NOMO-1 (cell line): Measurements from ENCODE around the gene RUBCN.
"Not testable (repeated sequence)": the region's sequence is repeated elsewhere in the genome, so short reads cannot be mapped to it uniquely, and the experiment has no call there.

Experiments used
- DNase-seq, 2 experiments: peaks; one replicate each; lab custom pipeline; 2025; ENCODE audit not compliant: unreplicated experiment in 2 of 2; lab: John Stamatoyannopoulos, UW

Gene RUBCN

DNA sequence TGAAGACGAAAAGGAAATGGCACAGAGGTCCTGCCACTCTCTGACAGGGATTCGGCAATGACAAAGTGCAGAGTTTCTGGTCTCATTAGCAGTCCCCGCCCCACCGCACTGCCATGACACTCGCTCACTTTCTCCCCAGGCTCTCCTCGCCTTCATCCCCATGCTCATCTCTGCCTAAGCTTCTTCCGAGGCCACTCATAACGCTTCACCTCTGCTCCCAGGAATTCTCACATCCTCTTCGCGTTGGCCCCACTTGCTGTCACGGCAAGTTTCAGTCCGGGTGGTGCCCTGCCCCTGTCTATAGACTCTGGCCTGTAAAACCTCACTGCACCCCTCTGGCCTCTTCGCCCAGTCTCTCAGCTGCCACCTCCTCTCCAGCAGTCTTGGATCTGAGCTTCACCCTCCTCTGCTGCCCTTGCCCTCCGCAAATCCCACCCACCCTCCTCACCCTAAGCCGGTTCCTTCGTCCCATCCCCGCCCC is 654 bp downstream of the RUBCN start:
- DNase-seq, result peak; percentile 25 to 41

DNA sequence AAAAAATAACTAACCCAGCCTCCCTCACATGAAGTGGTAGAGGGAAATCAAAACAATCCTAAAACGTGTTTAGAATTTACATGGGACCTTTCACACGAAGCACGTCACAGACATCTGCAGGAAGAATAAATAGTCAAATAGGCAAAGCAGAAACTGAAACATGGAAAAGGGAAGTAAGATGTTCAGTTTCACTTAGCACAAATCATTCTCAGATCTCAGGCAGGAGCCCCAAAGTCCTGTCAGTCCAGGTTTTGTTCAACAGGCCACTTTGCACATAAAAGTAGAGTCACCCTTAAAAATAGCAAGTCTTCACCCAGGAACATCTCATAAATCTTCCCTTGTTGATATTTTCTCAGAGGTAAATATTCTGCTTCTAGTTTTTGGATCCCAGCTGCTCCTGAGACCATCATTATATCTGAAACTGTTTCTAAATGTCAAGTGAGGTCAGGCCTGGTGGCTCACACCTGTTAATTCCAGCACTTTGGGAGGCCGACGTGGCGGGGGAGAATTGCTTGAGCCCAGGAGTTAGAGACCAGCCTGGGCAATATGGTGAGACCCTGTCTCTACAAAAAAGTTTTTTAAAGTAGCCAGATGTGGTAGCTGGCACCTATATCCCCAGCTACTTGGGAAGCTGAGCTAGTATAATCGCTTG is 1.9 kb downstream of the RUBCN start:
- DNase-seq, result peak; percentile 79 to 96

DNA sequence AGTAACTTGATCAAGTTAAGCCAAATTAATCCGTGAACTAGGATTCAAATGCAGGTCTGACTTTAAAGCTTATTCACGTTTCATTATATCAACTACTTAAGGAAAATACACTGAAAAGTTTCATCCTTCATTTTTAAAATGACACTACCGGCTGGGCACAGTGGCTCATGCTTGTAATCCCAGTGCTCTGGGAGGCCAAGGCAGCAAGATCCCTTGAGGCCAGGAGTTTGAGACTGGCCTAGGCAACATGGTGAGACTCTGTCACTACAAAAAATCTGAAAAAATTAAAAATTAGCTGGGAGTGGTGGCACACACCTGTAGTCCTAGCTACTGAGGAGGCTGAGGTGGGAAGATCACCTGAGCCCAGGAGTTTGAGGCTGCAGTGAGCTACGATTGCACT is 3.7 kb downstream of the RUBCN start:
- no peak for DNase-seq

DNA sequence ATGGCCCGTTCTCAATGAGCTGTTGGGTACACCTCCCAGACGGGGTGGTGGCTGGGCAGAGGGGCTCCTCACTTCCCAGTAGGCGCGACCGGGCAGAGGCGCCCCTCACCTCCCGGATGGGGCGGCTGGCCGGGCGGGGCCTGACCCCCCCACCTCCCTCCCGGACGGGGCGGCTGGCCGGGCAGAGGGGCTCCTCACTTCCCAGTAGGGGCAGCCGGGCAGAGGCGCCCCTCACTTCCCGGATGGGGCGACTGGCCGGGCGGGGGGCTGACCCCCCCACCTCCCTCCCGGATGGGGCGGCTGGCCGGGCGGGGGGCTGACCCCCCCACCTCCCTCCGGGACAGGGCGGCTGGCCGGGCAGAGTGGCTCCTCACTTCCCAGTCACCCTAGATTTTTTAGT is 5.2 kb downstream of the RUBCN start:
- not testable (repeated sequence) for DNase-seq

DNA sequence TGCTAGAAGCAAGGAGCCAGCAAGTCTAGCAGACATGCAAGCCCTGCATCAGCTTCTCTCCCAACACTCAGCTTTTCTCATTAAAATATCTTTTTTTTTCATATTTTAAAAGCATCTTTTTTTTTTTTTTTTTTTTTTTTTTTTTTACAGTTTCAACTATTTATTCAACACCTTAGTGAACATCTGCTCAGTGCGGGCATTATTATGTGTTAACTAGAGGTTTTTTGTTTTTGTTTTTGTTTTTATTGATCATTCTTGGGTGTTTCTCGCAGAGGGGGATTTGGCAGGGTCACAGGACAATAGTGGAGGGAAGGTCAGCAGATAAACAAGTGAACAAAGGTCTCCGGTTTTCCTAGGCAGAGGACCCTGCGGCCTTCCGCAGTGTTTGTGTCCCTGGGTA is 5.9 kb downstream of the RUBCN start:
- not testable (repeated sequence) for DNase-seq

DNA sequence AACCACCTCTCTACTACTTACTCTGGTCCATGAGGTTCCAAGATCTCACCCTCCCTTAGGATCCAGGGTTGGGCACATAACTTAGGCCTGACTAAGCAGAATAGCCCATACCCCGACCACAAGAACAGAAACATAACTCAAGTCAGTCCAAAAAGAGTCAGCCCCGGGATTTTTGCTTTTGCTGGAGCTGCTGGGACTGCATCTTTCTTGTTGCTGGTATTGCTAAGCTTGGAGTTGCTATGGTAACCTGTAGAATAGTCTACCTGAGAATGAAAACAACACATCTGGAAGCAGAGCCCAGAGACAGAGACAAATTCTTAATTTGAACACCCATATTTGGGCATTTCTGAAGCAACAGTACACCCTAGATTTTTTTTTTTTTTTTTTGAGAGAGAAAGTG is 6.5 kb downstream of the RUBCN start:
- DNase-seq, result no peak

DNA sequence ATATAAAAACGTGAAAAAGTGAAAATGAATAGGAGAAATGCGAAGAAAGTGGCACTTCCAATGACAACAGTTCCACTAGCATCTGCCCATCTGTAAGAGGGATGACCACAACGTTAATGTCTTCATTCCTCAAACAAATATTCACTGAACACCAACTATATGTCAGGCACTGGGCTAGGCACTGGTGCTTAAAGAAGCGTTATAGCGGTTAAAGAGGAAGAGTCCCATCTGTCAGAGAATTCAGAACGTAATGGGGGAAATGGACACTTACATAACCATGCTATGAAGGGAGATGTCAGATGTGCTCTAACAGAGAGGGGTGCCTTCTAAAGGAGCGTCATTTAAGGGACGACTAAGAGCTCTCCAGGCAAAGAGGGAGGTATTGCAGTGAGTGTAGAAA is 8.2 kb downstream of the RUBCN start:
- DNase-seq, result peak in 1 of 2 experiments; percentile 39

DNA sequence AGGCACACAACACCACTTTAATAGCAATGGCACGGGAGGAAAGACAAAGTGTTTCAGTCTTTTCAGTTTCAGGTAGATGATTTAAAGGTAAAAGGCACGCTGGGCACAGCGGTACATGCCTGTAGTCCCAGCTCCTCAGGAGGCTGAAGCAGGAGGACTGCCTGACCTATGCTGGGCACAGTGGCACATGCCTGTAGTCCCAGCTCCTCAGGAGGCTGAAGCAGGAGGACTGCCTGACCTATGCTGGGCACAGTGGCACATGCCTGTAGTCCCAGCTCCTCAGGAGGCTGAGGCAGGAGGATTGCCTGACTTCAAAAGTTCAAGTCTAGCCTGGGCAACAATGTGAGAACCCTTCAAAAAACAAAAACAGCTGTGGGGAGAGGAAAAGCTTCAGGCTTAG is 8.8 kb downstream of the RUBCN start:
- DNase-seq, result not testable (repeated sequence)

DNA sequence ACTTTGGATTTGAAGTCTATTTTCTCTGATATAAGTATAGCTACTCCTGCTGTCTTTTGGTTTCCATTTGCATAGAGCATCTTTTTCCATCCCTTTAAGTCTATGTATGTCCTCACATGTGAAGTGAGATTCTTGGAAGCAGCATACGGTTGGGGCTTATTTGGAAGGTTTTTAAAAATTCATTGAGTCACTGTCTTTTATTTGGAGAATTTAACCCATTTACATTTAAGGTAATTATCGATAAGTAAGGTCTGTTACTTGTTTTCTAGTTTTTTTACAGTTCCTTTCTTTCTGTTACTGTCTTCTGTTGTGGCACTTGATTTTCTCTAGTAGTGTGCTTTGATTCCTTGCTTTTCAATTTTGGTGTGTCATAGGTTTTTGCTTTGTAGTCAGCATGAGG is 14.0 kb downstream of the RUBCN start:
- no peak for DNase-seq

DNA sequence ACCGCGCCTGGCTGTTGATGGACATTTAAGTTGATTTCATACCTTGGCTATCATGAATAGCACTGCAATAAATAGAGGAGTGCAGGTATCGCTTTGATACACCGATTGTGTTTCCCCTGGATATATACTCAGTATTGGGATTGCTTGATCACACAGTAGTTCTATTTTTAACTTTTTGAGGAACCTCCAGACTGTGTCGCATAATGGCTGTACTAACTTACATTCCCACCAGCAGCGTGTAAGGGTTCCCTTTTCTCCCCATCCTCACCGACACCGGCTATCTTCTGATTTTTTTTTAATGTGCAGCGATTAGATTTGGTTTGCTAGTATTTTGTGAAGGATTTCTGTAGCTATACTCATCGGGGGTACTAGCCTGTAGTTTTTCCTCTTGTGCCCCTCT is 16.0 kb downstream of the RUBCN start:
- no peak for DNase-seq

DNA sequence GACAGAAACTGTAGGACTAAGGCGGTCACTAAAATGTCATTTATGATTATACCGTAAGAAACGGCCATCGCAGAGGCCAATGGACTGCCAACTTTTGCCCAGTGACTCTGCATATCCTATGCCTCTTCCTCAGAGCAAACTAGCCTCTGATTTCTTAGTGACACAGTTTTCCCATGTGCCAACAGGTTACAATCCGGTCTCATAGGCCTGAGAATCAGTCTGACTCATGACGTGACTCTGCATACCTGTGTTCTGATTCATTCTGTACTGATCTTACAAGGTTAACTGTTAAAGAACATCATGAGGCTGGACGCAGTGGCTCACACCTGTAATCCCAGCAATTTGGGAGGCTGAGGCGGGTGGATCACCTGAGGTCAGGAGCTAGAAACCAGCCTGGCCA is 17.8 kb downstream of the RUBCN start:
- DNase-seq, result no peak

DNA sequence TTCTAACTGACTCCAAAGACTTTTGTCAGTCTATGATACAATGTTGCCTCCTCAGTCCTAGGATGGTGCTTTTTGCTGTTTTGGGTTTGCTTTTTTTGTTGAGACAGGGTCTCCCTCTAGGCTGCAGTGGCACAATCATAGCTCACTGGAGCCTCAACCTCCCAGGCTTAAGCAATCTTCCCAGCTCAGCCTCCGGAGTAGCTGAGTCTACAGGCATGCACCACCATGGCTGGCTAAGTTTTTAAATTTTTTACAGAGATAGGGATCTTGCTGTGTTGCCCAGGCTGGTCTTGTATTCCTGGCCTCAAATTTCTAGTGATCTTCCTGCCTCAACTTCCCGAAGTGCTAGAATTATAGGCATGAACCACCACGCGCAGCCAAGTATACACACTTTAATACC is 22.5 kb downstream of the RUBCN start:
- DNase-seq, result no peak

DNA sequence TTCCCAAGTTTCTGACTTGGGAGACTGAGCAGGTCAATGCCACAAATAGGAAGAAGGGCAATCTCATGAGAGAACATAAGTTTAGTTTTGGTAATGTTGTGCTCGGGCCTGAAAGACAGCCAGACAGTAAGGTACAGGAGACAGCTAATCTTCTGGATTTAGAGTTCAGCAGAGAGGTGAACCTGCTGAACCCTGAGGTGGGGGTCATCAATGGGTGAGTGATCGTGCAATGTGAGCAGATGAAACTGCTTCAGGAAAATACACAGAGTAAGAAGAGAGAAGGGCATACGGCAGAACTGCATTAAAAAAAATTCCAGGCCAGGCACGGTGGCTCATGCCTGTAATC is 23.3 kb downstream of the RUBCN start:
- no peak for DNase-seq

DNA sequence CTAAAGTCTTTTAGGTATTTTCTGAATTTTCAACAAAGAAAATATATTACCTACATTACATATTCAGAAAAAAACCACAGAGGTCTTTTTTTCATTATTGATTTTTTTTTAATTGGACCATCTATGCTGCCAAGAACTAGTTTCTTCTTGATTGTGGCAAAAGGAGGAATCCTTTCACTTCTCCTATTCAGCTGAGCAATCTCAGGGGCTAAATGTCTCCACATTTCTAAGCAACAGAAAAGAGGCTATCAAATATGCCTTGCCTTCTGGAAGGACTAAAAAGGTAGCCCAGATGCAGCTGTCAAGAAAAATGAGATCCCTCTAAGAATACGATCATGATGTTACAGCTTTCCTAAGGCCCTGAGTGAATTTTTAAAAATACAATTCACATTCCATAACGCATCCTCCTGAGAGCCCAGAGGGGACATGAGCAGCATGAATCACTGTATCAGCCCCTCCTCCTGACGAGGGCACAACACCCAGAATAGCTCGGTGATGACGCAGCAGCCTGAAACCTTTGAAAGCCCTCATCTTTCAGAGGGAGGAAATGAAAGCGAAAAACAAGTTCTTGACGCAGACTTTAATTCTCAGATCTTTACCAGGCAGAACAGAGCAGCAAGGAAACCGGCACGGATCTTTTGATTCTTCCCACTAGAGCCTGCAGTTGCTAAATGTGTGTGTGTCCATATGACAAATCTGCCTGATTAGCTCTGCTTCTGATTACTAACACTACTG is 24.6 kb downstream of the RUBCN start:
- peak; percentile 93 to 99 for DNase-seq

DNA sequence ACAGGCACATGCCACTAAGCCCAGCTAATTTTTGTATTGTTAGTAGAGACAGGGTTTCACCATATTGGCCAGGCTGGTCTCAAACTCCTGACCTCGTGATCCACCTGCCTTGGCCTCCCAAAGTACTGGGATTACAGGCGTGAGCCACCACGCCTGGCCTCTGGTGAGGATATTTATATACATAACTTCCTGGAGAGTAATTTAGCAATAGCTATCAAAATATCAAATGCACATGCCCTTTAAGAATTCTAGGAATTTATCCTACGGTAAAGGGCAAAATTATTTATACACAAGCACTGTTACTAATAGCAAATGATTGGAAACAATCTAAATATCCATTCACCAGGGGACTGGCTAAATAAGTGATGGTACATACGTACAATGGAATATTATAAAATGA is 25.7 kb downstream of the RUBCN start:
- DNase-seq, result not testable (repeated sequence)

DNA sequence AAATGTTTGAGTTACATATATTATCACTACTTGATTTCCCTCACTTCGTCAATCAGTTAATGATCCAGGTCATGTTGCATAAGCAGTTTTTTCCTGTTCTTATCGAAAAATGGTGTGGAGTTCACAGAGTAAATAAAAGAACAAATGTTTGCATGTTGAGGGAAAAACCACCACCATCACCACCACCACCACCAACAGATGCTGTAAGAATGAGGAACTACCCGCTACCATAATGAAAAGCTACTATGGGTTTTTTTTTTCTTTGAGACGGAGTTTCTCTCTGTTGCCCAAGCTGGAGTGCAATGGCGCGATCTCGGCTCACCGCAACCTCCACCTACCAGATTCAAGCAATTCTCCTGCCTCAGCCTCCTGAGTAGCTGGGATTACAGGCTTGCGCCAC is 27.6 kb downstream of the RUBCN start:
- peak; percentile 80 to 82 for DNase-seq

DNA sequence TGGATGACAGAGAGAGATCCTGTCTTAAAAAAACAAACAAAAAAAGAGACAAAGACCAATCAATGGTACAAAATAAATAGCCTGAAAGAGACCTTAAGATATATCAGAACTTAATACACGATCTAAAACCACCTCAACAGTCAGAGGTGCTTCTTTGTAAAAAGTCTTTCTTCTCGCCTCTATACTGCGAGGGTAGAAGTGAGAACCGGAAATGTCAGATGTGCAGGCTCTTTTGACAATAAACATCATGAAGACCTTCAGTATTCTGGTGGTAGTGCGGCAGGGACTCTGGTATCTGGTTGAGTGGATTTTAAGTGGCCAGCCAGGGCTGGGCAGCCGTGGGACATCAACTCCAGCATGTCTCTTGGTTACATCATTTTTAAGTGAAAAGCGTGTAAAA is 30.0 kb downstream of the RUBCN start:
- no peak for DNase-seq

DNA sequence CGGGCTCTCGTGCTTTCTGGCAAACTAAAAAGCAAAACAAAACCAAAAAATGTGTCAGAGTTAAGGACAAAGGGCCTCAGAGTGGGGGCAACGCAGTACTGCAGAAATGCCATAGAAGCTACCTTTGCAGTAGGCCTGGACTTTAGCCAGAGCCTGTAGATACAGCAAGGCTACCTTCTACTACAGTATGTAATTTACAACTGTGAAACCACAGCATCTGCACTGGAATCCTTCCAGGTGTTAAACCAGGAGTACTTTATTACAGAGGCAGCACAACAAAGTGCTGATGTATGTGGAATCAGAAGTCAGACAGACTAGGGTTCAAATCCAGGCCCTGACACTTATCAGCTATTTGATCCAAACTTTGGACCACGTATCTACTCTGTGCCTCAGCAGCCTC is 34.9 kb downstream of the RUBCN start:
- no peak for DNase-seq

DNA sequence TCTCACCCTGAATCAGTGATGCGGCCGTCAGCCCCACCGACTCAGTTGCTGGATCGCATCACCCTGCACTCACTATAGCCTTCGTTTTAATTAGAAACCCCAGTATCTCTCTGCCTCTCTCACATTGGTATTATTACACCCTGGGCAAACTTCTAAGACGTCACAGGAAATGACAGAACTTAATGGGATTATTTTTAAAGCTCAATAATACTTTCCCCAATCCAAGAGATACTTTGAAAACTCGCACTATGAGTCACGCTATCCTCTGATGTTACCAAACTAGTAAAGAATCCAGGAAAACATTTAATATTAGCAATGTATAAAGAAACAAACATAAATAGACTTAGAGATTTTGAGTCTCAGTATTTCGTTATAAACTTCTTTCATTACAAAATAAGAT is 36.6 kb downstream of the RUBCN start:
- DNase-seq, result no peak

DNA sequence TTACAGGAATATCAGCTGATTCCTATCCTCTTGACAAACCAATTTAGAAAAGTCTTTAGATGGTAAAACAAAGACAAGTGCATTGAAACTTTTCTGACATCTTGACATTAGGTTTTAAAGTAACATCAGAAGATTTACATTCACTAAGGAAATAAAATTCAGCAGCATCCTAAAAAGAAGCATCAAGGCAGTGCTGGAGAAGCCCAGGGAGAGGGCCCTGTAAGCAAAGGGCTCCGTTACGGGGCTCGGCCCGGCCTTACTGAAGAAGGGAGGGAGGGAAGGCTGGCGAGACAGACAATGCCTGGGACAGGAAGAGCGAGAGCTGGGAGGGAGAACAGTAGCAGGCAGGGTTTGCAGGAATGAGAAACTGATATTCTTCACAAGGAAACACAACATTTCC is 39.3 kb downstream of the RUBCN start:
- no peak for DNase-seq

DNA sequence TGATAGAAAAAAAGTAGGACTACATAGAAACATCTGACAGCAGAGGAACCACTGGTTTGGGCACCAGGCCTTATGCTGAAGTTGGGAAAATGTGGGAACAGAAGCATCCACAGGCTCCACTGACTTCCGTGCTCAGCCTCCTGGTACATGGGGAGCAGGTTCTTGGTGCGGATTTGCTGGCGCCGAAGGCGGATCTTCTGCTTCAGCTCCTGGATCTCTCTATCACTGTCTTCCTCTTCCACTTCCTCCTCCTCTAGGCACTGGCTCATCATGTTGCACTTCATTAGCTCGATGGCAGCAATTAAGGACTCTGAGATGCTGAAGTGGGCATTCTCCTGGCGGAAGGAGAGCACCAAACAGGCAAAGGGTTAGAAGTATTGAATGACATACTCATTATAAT is 42.5 kb downstream of the RUBCN start:
- no peak for DNase-seq

DNA sequence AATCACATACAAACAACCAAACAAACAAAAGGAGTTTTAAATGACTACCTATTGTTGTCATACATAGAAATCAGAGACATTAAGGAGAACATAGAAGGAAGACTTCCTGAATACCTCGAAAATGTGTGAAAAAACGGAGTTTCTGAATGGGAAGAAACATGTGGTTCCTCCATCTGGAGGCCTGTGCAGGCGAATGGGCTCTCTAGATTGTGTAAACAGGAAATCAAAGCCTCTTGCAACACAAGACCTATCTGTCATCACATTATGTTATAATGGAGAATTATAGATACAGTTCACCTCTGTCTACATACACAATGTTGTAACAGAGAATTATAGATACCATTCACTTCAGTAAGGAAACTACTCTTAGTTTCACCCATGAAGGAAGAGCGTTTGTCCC is 44.1 kb downstream of the RUBCN start:
- peak; percentile 14 to 80 for DNase-seq

DNA sequence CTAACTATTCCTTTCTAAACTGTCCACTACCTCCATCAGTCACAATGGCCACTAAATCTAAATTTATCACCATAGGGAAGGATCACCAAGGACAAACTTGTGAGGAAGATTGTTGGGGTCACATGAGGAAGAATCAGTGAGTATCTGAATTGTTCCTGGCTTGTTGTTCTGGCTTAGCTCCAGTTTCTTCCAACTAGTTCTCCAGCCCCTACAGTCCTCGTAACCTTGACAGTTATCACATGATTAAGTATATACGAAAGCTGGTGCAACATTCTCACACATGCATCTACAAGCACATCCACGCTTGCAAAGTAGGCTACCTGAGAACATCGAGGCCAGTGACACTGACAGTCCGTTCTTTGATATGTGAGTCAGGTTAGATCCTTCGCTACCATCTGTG is 46.0 kb downstream of the RUBCN start:
- DNase-seq, result no peak
